NCI-H128 (cell line): ENCODE results near the gene TNFRSF12A.
A peak's percentile ranks its signal among the peaks of the same experiment; 100 is the strongest.

Experiments
- DNase-seq: peaks from one replicate; lab custom pipeline; 2025; ENCODE audit not compliant: unreplicated experiment; lab: John Stamatoyannopoulos, UW

The TNFRSF12A gene

DNA sequence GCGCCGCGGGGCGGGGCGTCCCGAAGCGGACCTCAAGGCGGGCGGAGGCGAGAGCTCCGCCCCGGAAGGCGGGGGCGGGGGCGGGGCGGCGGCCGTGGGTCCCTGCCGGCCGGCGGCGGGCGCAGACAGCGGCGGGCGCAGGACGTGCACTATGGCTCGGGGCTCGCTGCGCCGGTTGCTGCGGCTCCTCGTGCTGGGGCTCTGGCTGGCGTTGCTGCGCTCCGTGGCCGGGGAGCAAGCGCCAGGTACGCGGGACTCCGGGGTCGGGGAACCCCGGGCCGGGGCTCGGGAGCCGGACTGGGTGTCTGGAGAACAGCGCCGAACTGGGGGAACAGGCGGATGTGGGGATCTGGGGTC, at the start of gene TNFRSF12A:
TNFRSF12A (plus strand) TSS at position 122 of the 357 bp plus-strand sequence; CDS start at position 152, 30 bp downstream.
- DNase-seq, result no peak

DNA sequence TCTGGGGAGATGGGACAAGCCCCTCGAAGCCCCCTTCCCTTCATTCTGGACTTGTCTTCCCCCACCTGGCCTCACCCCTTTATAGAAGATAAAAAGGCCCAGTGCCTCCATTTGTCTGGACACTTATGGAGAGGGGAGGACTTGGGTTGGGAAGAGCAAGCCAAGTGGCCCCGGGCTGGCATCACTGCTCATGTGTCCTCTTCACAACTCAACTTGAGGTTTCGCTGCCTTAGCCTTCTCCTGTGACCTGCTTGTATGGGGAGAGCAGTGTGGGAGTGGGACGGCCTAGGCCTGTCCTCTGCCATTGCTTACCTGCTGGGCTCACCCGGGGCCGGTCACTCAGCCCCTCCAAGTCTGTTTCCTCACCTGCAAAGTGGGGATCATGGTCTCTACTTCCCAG, 49.6 kb upstream of the TNFRSF12A start:
- no peak for DNase-seq

DNA sequence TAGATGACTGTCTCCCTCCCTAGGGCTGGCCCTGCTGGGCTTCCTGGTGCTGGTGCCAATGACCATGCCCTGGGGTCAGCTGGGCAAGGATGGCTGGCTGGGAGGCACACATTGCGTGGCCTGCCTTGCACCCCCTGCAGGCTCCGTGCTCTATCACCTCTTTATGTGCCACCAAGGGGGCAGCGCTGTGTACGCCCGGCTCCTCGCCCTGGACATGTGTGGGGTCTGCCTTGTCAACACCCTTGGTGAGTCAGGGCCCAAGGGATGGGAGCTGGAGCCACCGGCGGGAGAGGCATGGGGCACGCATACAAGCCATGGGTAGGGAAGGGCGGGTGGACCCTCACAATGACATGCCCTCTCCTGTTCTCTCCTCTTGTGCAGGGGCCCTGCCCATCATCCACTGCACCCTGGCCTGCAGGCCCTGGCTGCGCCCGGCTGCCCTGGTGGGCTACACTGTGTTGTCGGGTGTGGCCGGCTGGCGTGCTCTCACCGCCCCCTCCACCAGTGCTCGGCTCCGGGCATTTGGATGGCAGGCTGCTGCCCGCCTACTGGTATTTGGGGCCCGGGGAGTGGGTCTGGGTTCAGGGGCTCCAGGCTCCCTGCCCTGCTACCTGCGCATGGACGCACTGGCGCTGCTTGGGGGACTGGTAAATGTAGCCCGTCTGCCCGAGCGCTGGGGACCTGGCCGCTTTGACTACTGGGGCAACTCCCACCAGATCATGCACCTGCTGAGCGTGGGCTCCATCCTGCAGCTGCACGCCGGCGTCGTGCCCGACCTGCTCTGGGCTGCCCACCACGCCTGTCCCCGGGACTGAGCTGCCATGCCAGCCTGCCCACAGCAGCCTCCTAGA, 48.8 kb upstream of the TNFRSF12A start:
- no peak for DNase-seq

DNA sequence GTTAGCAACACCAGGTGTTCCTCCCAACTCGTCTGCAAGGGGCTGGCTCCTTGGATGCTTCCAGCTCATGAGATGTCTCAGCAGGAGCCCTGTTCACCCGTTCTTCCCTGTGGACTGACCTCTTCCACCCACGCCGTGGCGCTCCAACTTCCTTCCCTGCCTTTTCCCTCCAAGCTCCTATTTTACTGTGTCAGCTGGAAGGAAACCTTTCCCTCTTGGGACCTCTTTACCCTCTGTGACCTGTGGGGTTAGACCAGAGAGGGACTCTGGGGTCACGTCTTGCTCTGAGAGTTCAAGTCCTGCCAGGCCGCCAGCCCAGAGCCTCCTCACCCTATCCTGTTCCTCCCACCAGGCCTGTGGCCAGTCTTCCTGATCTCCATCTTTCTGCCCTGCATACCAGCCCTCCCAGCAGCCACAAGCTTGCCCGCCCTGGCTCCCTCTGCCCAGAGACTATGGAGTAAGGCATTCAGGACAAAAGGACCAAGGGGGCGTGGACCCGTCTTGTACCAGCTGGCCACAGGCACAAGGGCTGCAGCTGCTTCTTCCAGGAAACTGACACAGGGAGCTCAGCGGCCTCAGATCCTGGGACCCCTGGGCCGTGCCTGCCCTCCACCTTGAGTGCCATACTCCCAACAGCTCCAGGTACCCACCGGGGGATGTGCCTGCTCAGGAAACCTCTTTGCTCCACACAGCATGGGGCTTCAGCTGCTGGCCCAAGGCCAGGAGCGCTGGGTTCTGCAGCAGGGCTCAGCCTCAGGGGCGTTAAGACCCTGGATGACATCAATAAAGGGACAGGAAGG, 48.0 kb upstream of the TNFRSF12A start:
- DNase-seq, result no peak

DNA sequence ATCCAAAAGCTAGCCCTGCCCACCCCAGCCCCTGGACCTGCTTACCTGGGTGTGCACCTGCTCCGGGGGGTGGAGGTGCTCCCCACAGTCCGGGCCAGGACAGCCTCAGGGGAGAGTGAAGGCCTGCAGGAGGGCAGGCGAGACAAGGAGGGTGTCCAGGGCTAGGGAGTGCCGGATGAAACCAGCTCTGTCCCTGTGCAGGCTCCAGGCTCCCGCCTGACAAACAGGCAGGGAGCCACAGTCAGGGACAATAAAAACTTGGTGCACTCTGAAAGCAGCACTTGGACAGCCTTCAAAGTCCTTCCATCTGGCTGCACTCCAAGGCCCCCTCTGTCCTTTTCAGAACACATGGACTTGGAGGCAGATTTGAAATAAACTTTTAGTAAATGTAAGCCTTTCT, 47.1 kb upstream of the TNFRSF12A start:
- DNase-seq, result no peak

- DNase-seq, result no peak
Measured at GRCh38 chr16:2973605-2974318, 46.4 kb upstream of the TNFRSF12A start.

- DNase-seq, result no peak
Measured at GRCh38 chr16:2974319-2975056, 45.7 kb upstream of the TNFRSF12A start.

DNA sequence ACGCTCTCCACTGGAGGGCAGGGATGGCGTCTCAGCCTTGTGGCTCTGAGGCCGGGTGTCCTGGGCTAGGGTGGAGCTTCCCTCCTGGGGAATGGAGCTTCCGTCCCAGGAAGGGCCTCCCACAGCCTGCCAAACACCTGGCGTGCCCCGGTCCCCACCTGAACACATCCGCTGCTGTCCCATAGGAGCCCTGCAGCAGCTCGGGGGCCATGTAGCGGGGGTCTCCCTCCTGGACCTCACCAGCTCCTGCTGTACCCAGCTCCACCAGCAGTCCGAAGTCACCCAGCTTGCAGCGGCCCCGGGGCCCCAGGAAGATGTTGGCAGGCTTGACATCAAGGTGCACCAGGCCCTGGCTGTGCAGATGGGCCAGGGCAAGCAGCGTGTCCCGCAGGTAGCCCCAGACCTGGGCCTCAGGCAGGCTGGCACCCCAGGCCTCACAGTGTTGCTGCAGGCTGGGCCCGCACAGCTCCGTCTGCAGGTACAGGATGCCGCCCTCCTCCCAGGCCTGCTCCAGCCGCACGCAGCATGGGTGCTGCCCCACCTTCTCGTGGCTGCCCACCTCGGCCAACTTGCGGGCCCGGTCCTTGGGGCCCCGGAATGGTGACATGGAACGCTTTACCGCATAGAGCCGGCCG, 44.9 kb upstream of the TNFRSF12A start:
- no peak for DNase-seq

DNA sequence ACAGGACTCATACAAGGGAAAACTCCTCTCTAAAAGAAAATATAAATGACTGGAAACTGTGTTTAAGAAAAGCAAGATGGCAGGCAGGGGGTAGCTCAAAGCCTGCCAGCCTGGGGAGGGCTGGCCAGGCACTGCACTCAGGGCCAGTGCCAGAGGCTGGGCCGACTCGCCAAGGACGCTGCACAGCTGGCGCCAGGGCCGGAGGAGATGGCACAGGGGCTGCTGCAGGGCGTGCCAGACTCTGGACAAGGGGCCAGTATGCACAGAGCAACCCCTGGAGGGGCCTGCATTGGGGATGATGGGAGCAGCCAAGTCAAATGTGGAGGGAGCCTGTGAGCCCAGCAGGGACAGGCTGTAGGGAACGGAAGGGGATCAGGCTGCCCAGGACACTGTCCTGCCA, 44.0 kb upstream of the TNFRSF12A start:
- no peak for DNase-seq

GRCh38 chr16:2976673-2977072, 43.5 kb upstream of the TNFRSF12A start:
- no peak for DNase-seq

DNA sequence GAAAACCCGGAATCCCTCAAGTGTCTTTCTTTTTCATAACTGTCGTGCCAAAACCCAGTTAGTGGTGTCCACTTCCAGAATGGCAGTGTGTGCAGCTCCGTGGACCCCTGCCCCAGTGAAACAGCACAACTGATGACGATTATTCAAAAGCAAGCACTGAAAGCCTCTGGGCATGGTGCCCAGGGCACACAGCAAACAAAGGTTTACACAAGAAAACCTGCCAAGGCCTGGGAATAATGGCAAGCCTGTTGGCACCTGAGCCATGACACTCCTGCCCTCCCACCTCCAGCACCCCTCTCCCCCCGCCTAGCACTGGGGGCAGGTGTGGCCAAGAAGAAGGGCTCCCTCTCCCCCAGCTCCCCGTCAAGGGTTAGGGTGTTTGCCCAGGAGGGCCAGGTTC, 42.7 kb upstream of the TNFRSF12A start:
- peak; percentile 28 for DNase-seq

DNA sequence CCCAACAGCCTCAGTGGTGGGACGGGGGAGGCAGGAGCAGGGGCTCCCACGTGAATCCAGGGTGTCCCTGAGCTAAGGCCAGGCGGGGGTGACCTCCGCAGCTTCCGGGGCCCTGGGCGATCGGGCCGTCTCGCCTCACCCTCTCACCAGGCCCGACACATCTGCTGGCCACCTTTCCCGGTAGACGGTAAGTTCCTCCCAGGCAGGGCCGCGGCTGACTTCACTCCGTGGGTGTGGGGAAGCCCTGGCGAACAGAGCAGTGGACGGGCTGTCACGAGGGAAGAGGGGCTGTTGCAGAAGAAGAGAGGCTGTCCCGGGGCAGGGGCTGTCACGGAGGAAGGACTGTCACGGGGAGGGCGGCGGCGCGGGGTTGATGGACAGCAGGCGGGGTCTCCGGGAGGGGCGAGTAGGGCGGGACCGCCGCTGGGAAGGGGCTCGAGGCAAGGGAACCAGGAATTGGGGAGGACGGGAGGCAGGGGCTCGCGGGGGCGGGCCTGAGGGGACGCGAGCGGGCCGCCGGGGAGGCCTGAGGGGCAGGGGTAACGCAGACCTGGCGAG, 40.4 kb upstream of the TNFRSF12A start:
- no peak for DNase-seq

GRCh38 chr16:2980227-2981176, 39.7 kb upstream of the TNFRSF12A start, which contains the start of gene PKMYT1:
TSS of gene PKMYT1 (minus strand) at chr16:2980446. CDS start at chr16:2979657, 789 bp downstream.
- peak; percentile 46 for DNase-seq

DNA sequence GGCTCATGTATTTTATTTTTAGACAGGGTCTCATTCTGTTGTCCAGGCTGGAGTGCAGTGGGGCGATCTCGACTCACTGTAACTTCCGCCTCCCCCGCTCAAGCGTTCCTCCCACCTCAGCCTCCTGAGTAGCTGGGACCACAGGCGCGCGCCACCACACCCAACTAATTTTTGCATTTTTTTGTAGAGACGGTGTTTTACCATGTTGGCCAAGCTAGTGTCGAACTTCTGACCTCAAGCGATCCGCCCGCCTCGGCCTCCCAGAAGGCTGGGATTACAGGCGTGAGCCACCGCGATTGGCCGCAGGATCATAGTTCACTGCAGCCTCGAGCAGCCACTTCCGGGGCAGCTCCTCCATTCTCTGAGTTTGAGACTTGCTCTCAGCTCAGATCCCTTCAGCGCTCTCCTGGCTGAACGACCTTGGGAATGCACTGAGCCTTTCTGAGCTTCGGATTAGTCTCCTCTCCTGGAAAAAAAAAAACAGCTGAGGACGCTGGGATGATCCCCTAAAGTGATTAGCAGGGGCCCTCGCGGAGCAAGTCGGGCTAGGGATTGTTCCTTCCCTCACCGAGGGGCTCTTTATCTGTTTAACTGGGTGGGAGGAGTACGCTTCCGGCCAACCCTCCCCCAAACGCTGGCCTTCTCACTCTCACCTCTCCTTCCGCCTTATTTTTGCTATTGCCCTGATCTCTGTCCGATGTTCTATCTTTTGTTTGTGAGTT, 38.8 kb upstream of the TNFRSF12A start:
- DNase-seq, result no peak

DNA sequence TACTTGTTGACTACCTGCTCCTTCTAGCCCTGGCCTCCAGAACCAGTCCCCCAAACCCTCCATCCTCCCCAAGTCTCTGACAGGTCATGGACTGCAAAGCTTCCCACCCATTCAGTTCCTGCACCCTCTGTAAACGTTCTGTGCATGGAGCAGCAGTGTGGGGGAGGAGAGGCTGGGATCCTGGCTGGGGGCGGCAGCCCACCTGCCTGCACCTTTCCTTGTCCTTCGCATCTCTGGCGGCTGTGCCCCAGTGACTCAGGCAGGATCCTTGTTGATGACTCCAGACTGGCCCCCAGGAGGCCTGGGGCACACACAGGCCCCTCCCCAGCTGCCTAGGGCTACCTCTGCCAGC, 38.3 kb upstream of the TNFRSF12A start:
- DNase-seq, result no peak

DNA sequence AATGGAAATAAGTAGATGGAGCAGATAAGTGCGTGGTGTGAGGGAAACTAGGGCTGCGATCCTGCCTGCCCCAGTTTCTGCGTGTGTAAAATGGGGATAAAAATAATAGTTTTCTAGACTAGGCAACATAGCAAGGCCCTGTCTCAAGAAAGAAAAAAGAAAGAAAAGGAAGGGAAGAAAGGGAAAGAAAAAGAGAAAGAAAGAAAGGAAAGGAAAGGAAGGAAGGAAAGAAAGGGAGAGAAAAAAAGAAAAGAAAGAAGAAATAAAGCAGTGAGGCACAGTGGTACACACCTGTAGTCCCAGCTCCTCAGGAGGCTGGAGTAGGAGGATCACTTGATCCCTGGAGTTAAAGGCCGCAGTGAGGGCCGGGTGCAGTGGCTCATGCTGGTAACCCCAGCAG, 37.8 kb upstream of the TNFRSF12A start:
- DNase-seq, result no peak

- peak; percentile 51 for DNase-seq
Measured at GRCh38 chr16:2983706-2984136, 36.4 kb upstream of the TNFRSF12A start.

GRCh38 chr16:2985462-2985861, 34.7 kb upstream of the TNFRSF12A start:
- no peak for DNase-seq
